GM12872 (cell line): ENCODE data around the gene PPP2R3B.

ENCODE experiments used
- CTCF ChIP-seq: IDR thresholded peaks from 3 replicates; pipeline ENCODE4 v1.5.1; 2011; ENCODE audit warnings: low read depth, mild to moderate bottlenecking, low read length, moderate library complexity; ENCODE audit not compliant: insufficient read depth

The PPP2R3B gene

GRCh38 chrX:312621-313331 is 73.9 kb downstream of the PPP2R3B start:
- TF ChIP-seq CTCF, result no peak

GRCh38 chrX:311156-312129 is 75.3 kb downstream of the PPP2R3B start:
- no peak for TF ChIP-seq CTCF

GRCh38 chrX:310621-311155 is 76.0 kb downstream of the PPP2R3B start:
- no peak for TF ChIP-seq CTCF

DNA sequence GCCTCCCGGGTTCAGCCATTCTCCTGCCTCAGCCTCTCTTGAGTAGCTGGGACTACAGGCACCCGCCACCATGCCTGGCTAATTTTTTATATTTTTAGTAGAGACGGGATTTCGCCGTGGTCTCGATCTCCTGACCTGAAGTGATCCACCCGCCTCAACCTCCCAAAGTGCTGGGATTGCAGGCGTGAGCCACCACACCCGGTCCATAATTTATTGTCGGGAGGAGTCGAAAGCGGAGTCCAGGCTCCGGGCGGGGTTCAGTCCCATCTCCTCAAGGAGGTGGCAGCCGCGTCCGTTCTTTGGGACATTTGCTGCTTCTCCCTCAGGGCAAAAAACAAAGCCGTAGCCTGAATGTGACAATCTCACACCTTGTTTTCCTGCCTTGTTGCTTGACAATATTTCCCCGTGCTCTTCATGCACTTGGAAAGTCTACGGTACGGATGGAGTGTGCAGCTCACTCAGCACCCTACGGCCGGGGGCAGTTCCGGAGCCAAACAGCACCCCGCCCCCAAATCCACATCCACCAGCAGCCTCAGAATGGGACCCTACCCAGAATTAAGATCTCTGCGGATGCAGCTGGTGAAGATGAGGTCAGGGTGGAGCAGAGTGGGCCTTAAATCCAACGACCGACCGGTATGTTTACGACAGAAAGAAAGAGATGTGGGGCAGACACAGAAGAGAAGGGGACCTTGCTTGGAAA is 77.7 kb downstream of the PPP2R3B start:
- TF ChIP-seq CTCF, result no peak

GRCh38 chrX:307261-308111 is 79.2 kb downstream of the PPP2R3B start:
- TF ChIP-seq CTCF, result no peak

DNA sequence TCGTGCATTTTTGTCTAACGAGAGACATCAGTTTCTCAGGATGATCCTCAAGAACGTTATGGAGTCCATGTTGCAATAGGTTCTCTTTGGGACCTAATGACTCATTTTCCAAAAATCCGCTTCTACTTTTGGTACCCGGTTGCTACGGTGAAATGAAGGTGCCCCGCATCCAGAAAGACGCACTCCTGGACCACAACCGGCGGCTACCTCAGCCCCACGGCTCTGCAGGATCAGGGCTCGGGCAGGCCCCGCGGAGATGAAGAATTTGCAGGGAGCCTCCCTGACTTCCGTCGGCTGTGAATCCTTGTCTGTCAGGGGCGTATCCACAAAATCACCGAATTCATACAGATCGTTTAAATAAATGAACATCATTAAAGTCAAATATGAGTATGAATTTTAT is 83.7 kb downstream of the PPP2R3B start:
- TF ChIP-seq CTCF, result no peak
